Trophoblast cell (in vitro differentiated cells and primary cell): ENCODE data around the gene PTCSC3. TPM values are rescaled to one million over a fixed set of nuclear protein-coding genes. Genes with fewer than 3 reads are reported as not detected.

Experiments used
- DNase-seq, 2 donors: peaks; one replicate each; pipeline ENCODE4 v3.0.0-alpha.2; 2016
- H2AFZ ChIP-seq: 2 replicates; pipeline ENCODE4 v1.6.1; 2013; ENCODE audit warnings: low read length, moderate library complexity, mild to moderate bottlenecking; ENCODE audit not compliant: insufficient read depth, poor library complexity
- H2AK5ac ChIP-seq: 2 replicates; pipeline ENCODE4 v1.6.1; 2013; ENCODE audit warnings: mild to moderate bottlenecking, low read length
- H2BK120ac ChIP-seq: 2 replicates; pipeline ENCODE4 v1.6.1; 2013; ENCODE audit warnings: low read length, mild to moderate bottlenecking, moderate library complexity; ENCODE audit not compliant: insufficient read depth, poor library complexity
- H2BK12ac ChIP-seq: 2 replicates; pipeline ENCODE4 v1.6.1; 2013; ENCODE audit warnings: mild to moderate bottlenecking, low read length, moderate library complexity
- H2BK5ac ChIP-seq: 2 replicates; pipeline ENCODE4 v1.6.1; 2013; ENCODE audit warnings: low read length, low read depth, moderate library complexity, mild to moderate bottlenecking; ENCODE audit not compliant: poor library complexity
- H3K14ac ChIP-seq: 2 replicates; pipeline ENCODE4 v1.6.1; 2013; ENCODE audit warnings: mild to moderate bottlenecking, low read length
- H3K18ac ChIP-seq: 2 replicates; pipeline ENCODE4 v1.6.1; 2013; ENCODE audit warnings: mild to moderate bottlenecking, low read length
- H3K23ac ChIP-seq: 2 replicates; pipeline ENCODE4 v1.6.1; 2013; ENCODE audit warnings: low read length
- H3K27ac ChIP-seq: 2 replicates; pipeline ENCODE4 v1.5.1; 2013; ENCODE audit warnings: low read depth, mild to moderate bottlenecking, inconsistent platforms, low read length, moderate library complexity
- H3K27me3 ChIP-seq: 2 replicates; pipeline ENCODE4 v1.6.1; 2013; ENCODE audit warnings: inconsistent platforms, mild to moderate bottlenecking, low read length, moderate library complexity; ENCODE audit not compliant: insufficient read depth
- H3K36me3 ChIP-seq, 2 experiments: 1 replicate in 1 of 2; 2 replicates in 1 of 2; pipeline ENCODE4 v1.6.1; 2013; ENCODE audit warnings: low read length in 2 of 2, mild to moderate bottlenecking in 2 of 2, moderate library complexity in 1 of 2; ENCODE audit not compliant: insufficient read depth in 2 of 2, control insufficient read depth in 1 of 2
- H3K4ac ChIP-seq: 2 replicates; pipeline ENCODE4 v1.6.1; 2013; ENCODE audit warnings: low read depth, mild to moderate bottlenecking, low read length, moderate library complexity
- H3K4me1 ChIP-seq, 2 experiments: 1 replicate in 1 of 2; 2 replicates in 1 of 2; pipeline ENCODE4 v1.6.1; 2013; ENCODE audit warnings: low read length in 2 of 2, mild to moderate bottlenecking in 2 of 2, moderate library complexity in 1 of 2; ENCODE audit not compliant: insufficient read depth in 2 of 2, control insufficient read depth in 1 of 2
- H3K4me2 ChIP-seq: 2 replicates; pipeline ENCODE4 v1.6.1; 2013; ENCODE audit warnings: inconsistent platforms, mild to moderate bottlenecking, low read length, moderate library complexity
- H3K4me3 ChIP-seq: 2 replicates; pipeline ENCODE4 v1.5.1; 2013; ENCODE audit warnings: mild to moderate bottlenecking, low read depth, low read length, inconsistent platforms
- H3K79me1 ChIP-seq: one replicate; pipeline ENCODE4 v1.6.1; 2013; ENCODE audit warnings: low read length
- H3K79me2 ChIP-seq: 2 replicates; pipeline ENCODE4 v1.6.1; 2013; ENCODE audit warnings: low read length, mild to moderate bottlenecking; ENCODE audit not compliant: control insufficient read depth, insufficient read depth, poor library complexity
- H3K9ac ChIP-seq: 2 replicates; pipeline ENCODE4 v1.6.1; 2013; ENCODE audit warnings: mild to moderate bottlenecking, low read length
- H3K9me3 ChIP-seq: 2 replicates; pipeline ENCODE4 v1.6.1; 2013; ENCODE audit warnings: low read depth, mild to moderate bottlenecking, control low read depth, inconsistent platforms, low read length; ENCODE audit not compliant: insufficient read depth
- H4K12ac ChIP-seq: 2 replicates; pipeline ENCODE4 v1.6.1; 2013; ENCODE audit warnings: low read depth, mild to moderate bottlenecking, low read length, moderate library complexity
- H4K8ac ChIP-seq: 2 replicates; pipeline ENCODE4 v1.6.1; 2013; ENCODE audit warnings: low read depth, mild to moderate bottlenecking, low read length, moderate library complexity
- H4K91ac ChIP-seq: one replicate; pipeline ENCODE4 v1.6.1; 2013; ENCODE audit warnings: low read depth, mild to moderate bottlenecking, low read length, moderate library complexity
- WGBS: extraction: QIAGEN DNeasy Blood & Tissue Kit; methylation state at CpG from one replicate; pipeline ENCODE4 v1.1.7; 2013; ENCODE audit warnings: missing lambda C conversion rate; ENCODE audit not compliant: insufficient read length, insufficient coverage; ENCODE audit errors: extremely low coverage; 5-methylcytosine and 5-hydroxymethylcytosine counted together
- polyA plus RNA-seq: library from polyadenylated mRNA; stranded (reverse); fragments of 200-250 nt; gene quantifications from 2 replicates; pipeline ENCODE4 v1.2.3, GENCODE V29; 2013

PTCSC3 gene
- polyA plus RNA-seq = not detected in 2 replicates

- H2BK120ac ChIP-seq = no peak within 1 kb of the TSS
- H3K4me3 ChIP-seq = no peak within 1 kb of the TSS
- no peak within 1 kb of the TSS for H3K9ac ChIP-seq
- H3K36me3 ChIP-seq = no peaks in the 10 kb centered on the region
- peak within 1 kb of the TSS; percentile 74 for H3K23ac ChIP-seq
- H2AFZ ChIP-seq = no peak within 1 kb of the TSS
- H2BK5ac ChIP-seq = no peak within 1 kb of the TSS
- no peak within 1 kb of the TSS for H3K4ac ChIP-seq
- no peak within 1 kb of the TSS for H3K27ac ChIP-seq
- H2BK12ac ChIP-seq = no peak within 1 kb of the TSS
- WGBS = no CpG with 5 or more reads among the region's 4 CpGs
- H3K79me1 ChIP-seq = no peaks in the 10 kb centered on the region
- no peaks in the 10 kb centered on the region for H3K9me3 ChIP-seq
- no peak for DNase-seq
- no peaks in the 10 kb centered on the region for H3K4me1 ChIP-seq
- no peaks in the 10 kb centered on the region for H3K27me3 ChIP-seq
- H4K91ac ChIP-seq = no peak within 1 kb of the TSS
- H2AK5ac ChIP-seq = no peak within 1 kb of the TSS
- no peak within 1 kb of the TSS for H4K12ac ChIP-seq
- H3K4me2 ChIP-seq = no peak within 1 kb of the TSS
- H3K14ac ChIP-seq = no peak within 1 kb of the TSS
- H3K18ac ChIP-seq = no peak within 1 kb of the TSS
- H3K79me2 ChIP-seq = no peaks in the 10 kb centered on the region
- H4K8ac ChIP-seq = no peak within 1 kb of the TSS
Observed at GRCh38 chr14:36176524-36176923, at the start of gene PTCSC3. Gene PTCSC3, minus strand, starts transcription at chr14:36176722.

GRCh38 chr14:36226164-36226563, 49.6 kb upstream of the PTCSC3 start:
- H2BK120ac ChIP-seq = no peak overlapping the region
- WGBS = no CpG with 5 or more reads among the region's 1 CpG
- H3K4me1 ChIP-seq = no peaks in the 10 kb centered on the region
- no peak overlapping the region for H4K91ac ChIP-seq
- H2BK12ac ChIP-seq = no peak overlapping the region
- no peak overlapping the region for H3K4me3 ChIP-seq
- no peak overlapping the region for H2BK5ac ChIP-seq
- H3K36me3 ChIP-seq = no peaks in the 10 kb centered on the region
- H3K27ac ChIP-seq = no peak overlapping the region
- no peak overlapping the region for H3K4ac ChIP-seq
- H3K9ac ChIP-seq = no peak overlapping the region
- H3K79me1 ChIP-seq = no peaks in the 10 kb centered on the region
- no peak overlapping the region for H3K4me2 ChIP-seq
- H3K18ac ChIP-seq = no peak overlapping the region
- no peak overlapping the region for H3K14ac ChIP-seq
- H3K27me3 ChIP-seq = no peaks in the 10 kb centered on the region
- no peak overlapping the region for H2AK5ac ChIP-seq
- H4K8ac ChIP-seq = no peak overlapping the region
- H3K79me2 ChIP-seq = no peaks in the 10 kb centered on the region
- no peak overlapping the region for H3K23ac ChIP-seq
- H4K12ac ChIP-seq = no peak overlapping the region
- no peaks in the 10 kb centered on the region for H3K9me3 ChIP-seq
- H2AFZ ChIP-seq = no peak overlapping the region
- no peak for DNase-seq

- Histone ChIP-seq H3K36me3 (no peaks in the 10 kb centered on the region), H3K4me2 (no peak overlapping the region), H2AFZ (no peak overlapping the region), H3K4me1 (no peaks in the 10 kb centered on the region), H3K4ac (no peak overlapping the region), H3K18ac (no peak overlapping the region), H3K9me3 (no peaks in the 10 kb centered on the region), H2BK12ac (no peak overlapping the region), H3K9ac (no peak overlapping the region), H3K4me3 (no peak overlapping the region), H3K79me1 (no peaks in the 10 kb centered on the region), H4K12ac (no peak overlapping the region), H4K8ac (no peak overlapping the region), H3K14ac (no peak overlapping the region), H3K27me3 (no peaks in the 10 kb centered on the region), H3K79me2 (no peaks in the 10 kb centered on the region), H3K23ac (no peak overlapping the region), H2BK5ac (no peak overlapping the region), H2AK5ac (no peak overlapping the region), H2BK120ac (no peak overlapping the region), H3K27ac (no peak overlapping the region), H4K91ac (no peak overlapping the region)
- WGBS = no CpG with 5 or more reads among the region's 9 CpGs
- no peak for DNase-seq
Observed at GRCh38 chr14:36224176-36224575, 47.7 kb upstream of the PTCSC3 start.

- Histone ChIP-seq H3K4me1 (no peaks in the 10 kb centered on the region), H2AK5ac (no peak overlapping the region), H3K36me3 (no peaks in the 10 kb centered on the region), H3K9ac (no peak overlapping the region), H3K4ac (no peak overlapping the region), H3K27me3 (no peaks in the 10 kb centered on the region), H3K9me3 (no peaks in the 10 kb centered on the region), H3K79me2 (no peaks in the 10 kb centered on the region), H2BK120ac (no peak overlapping the region), H3K14ac (no peak overlapping the region), H3K79me1 (no peaks in the 10 kb centered on the region), H3K4me3 (no peak overlapping the region), H4K91ac (no peak overlapping the region), H2BK12ac (no peak overlapping the region), H4K12ac (no peak overlapping the region), H4K8ac (no peak overlapping the region), H2BK5ac (no peak overlapping the region), H3K23ac (no peak overlapping the region), H3K27ac (no peak overlapping the region), H2AFZ (no peak overlapping the region), H3K4me2 (no peak overlapping the region), H3K18ac (no peak overlapping the region)
- no CpG with 5 or more reads among the region's 3 CpGs for WGBS
- DNase-seq = no peak
Observed at GRCh38 chr14:36223558-36223957, 47.0 kb upstream of the PTCSC3 start.
